K562 (cell line): ENCODE results near the gene DNAJC12. TPM values are rescaled to one million over a fixed set of nuclear protein-coding genes. Genes with fewer than 3 reads are reported as not detected.
A peak's percentile ranks its signal among the peaks of the same experiment; 100 is the strongest.

ENCODE experiments used
- ATAC-seq: fragments of 200-7000 bp; cut with Tn5 transposase; 3 replicates; pipeline ENCODE4 v1.9.1; 2020; ENCODE audit warnings: moderate library complexity
- BruUV-seq: library from RNA; stranded (reverse); fragments of 400-500 nt; replicated peaks from 2 replicates; lab custom pipeline; 2021; lab: Mats Ljungman, UMichigan
- CTCF ChIA-PET: fragments of 300-600 bp; formaldehyde crosslinking; extraction: SDS; loops from one replicate; lab custom pipeline; 2021; ENCODE audit warnings: low intra/inter-chr PET ratio; lab: Yijun Ruan, JAX
- POLR2A ChIA-PET: fragments of 300-600, 350-650 bp; sonication (Branson Sonifier 250); formaldehyde crosslinking; extraction: SDS; loops from one replicate; lab custom pipeline; 2021; ENCODE audit warnings: antibody characterized with exemption, inconsistent platforms; lab: Yijun Ruan, JAX
- DNase-seq, 4 experiments: peaks; one replicate each; pipeline versions ENCODE4 v3.0.0 to v3.0.0-alpha.2; 2011 to 2018; ENCODE audit warnings: low spot score in 3 of 4, mixed read lengths in 3 of 4; ENCODE audit errors: extremely low read depth in 1 of 4
- FAIRE-seq: peaks from 2 replicates; lab custom pipeline; 2011; peaks lifted over from hg19 to GRCh38; lab: Jason Lieb, UNC
- H2AFZ ChIP-seq: 2 replicates; pipeline ENCODE4 v1.6.0; 2011; ENCODE audit warnings: low read depth, low read length, control low read depth, inconsistent platforms
- H3K27ac ChIP-seq: fragments of 200-600 bp; 3 replicates; pipeline ENCODE4 v1.8.0; 2011; ENCODE audit warnings: low read depth, mild to moderate bottlenecking, control low read depth, inconsistent platforms, low read length, moderate library complexity, mixed read lengths; ENCODE audit errors: extremely low read depth
- H3K27me3 ChIP-seq, 2 experiments: fragments of 300-600 bp in 1 of 2; 2 replicates in 1 of 2; 3 replicates in 1 of 2; pipeline versions ENCODE4 v1.6.0 to v1.8.0; 2011; ENCODE audit warnings: inconsistent platforms in 2 of 2, low read length in 2 of 2, mild to moderate bottlenecking in 1 of 2, mixed read lengths in 1 of 2, moderate library complexity in 1 of 2; ENCODE audit not compliant: control insufficient read depth in 2 of 2, insufficient read depth in 2 of 2
- H3K36me3 ChIP-seq: fragments of 300-600 bp; 3 replicates; pipeline ENCODE4 v1.8.0; 2011; ENCODE audit warnings: mild to moderate bottlenecking, low read length, inconsistent platforms; ENCODE audit not compliant: control insufficient read depth, insufficient read depth
- H3K4me1 ChIP-seq, 2 experiments: fragments of 200-600 bp in 1 of 2; replicated peaks in 1 of 2; 2 replicates in 1 of 2; 3 replicates in 1 of 2; pipeline versions ENCODE4 v1.5.1 to v1.8.0; 2011; ENCODE audit warnings: inconsistent platforms in 2 of 2, low read length in 2 of 2, mild to moderate bottlenecking in 1 of 2, mixed read lengths in 1 of 2, moderate library complexity in 1 of 2; ENCODE audit not compliant: control insufficient read depth in 2 of 2, insufficient read depth in 2 of 2
- H3K4me2 ChIP-seq: 2 replicates; pipeline ENCODE4 v1.6.1; 2011; ENCODE audit warnings: low read length, control low read depth, inconsistent platforms, mixed read lengths; ENCODE audit not compliant: insufficient read depth
- H3K4me3 ChIP-seq: fragments of 200-600 bp; sonication (generic), shearing (Covaris generic); 2 replicates; pipeline ENCODE4 v1.5.1; 2016; ENCODE audit warnings: control low read depth, inconsistent platforms
- H3K79me2 ChIP-seq: fragments of 200-600 bp; 3 replicates; pipeline ENCODE4 v1.8.0; 2011; ENCODE audit warnings: low read length, inconsistent platforms; ENCODE audit not compliant: control insufficient read depth, insufficient read depth
- H3K9ac ChIP-seq, 2 experiments: 2 replicates each; pipeline versions ENCODE4 v1.6.0 to v1.6.1; 2011; ENCODE audit warnings: low read depth in 2 of 2, low read length in 2 of 2, control low read depth in 1 of 2, inconsistent platforms in 1 of 2, mild to moderate bottlenecking in 1 of 2, mixed read lengths in 1 of 2; ENCODE audit not compliant: insufficient read depth in 1 of 2
- H3K9me1 ChIP-seq: one replicate; pipeline ENCODE4 v1.6.0; 2011; ENCODE audit warnings: inconsistent platforms, mild to moderate bottlenecking, low read length, moderate library complexity; ENCODE audit not compliant: control insufficient read depth, insufficient read depth
- H3K9me3 ChIP-seq: replicated peaks from 2 replicates; pipeline ENCODE4 v1.5.1; 2011; ENCODE audit warnings: low read depth, low read length, inconsistent platforms; ENCODE audit not compliant: control insufficient read depth, insufficient read depth
- H4K20me1 ChIP-seq: replicated peaks from 2 replicates; pipeline ENCODE4 v1.6.1; 2011; ENCODE audit warnings: low read length, inconsistent platforms, mixed read lengths; ENCODE audit not compliant: control insufficient read depth, insufficient read depth
- CBX1 ChIP-seq: sonication (generic); IDR thresholded peaks from 2 replicates; pipeline ENCODE4 v1.6.1; 2016; ENCODE audit warnings: antibody characterized with exemption, low read depth, mild to moderate bottlenecking
- CBX5 ChIP-seq: IDR thresholded peaks from 2 replicates; pipeline ENCODE4 v1.6.1; 2014; ENCODE audit warnings: low read depth, borderline replicate concordance
- MBD1 ChIP-seq: fragments of 250-450 bp; sonication (Bioruptor Pico); IDR thresholded peaks from 2 replicates; pipeline ENCODE4 v1.8.0; 2022; ENCODE audit warnings: inconsistent platforms
- MYC ChIP-seq, 2 experiments: fragments of 250-450 bp in 1 of 2; sonication (Bioruptor Pico) in 1 of 2; IDR thresholded peaks; 2 replicates each; pipeline versions ENCODE4 v1.5.1 to v1.6.1; 2012 to 2021; ENCODE audit warnings: low read depth in 2 of 2, borderline replicate concordance in 1 of 2, improper control_type of control experiment in 1 of 2, low read length in 1 of 2, mild to moderate bottlenecking in 1 of 2, moderate library complexity in 1 of 2
- PHF8 ChIP-seq: fragments of 200-600 bp; sonication (generic); IDR thresholded peaks from 2 replicates; pipeline ENCODE4 v1.6.1; 2012; ENCODE audit warnings: mixed run types, mild to moderate bottlenecking, inconsistent platforms, low read length, moderate library complexity, borderline replicate concordance
- RREB1 ChIP-seq: fragments of 250-450 bp; sonication (Bioruptor Pico); IDR thresholded peaks from 2 replicates; pipeline ENCODE4 v1.4.0; 2020
- SUPT5H ChIP-seq: fragments of 450-650 bp; IDR thresholded peaks from 2 replicates; pipeline ENCODE4 v1.6.1; 2016
- USF1 ChIP-seq: sonication (generic); formaldehyde crosslinking; IDR thresholded peaks from 2 replicates; pipeline ENCODE4 v1.9.0; 2022; ENCODE audit warnings: mild to moderate bottlenecking, missing genetic modification reagents
- ZBTB33 ChIP-seq: sonication (generic); formaldehyde crosslinking; IDR thresholded peaks from 2 replicates; pipeline ENCODE4 v1.8.1; 2023; ENCODE audit warnings: mild to moderate bottlenecking, missing genetic modification reagents
- ZNF766 ChIP-seq: fragments of 200-800 bp; sonication (Bioruptor generic); conservative IDR thresholded peaks from 2 replicates; pipeline ENCODE4 v1.6.1; 2016; ENCODE audit warnings: missing genetic modification characterization, missing compliant biosample characterization
- WGBS: fragments of 100-300 bp; shearing (Covaris generic); methylation state at CpG from one replicate; pipeline ENCODE4 v1.1.6; 2016; ENCODE audit warnings: low coverage, mixed read lengths; ENCODE audit not compliant: insufficient coverage; ENCODE audit errors: missing lambda C conversion rate; 5-methylcytosine and 5-hydroxymethylcytosine counted together
- in situ Hi-C: fragments of 300-500 bp; cut with MboI; formaldehyde crosslinking; loops from 4 replicates; pipeline ENCODE4 v1.15.0; 2018; ENCODE audit warnings: inconsistent platforms, mixed read lengths
- intact Hi-C: fragments of 100-400 bp; cut with micrococcal nuclease; formaldehyde crosslinking; loops from 2 replicates; pipeline ENCODE4 v1.14.2; 2022
- polyA plus RNA-seq, 8 experiments: library from polyadenylated mRNA; depleted of rRNA in 4 of 8; stranded (reverse) in 5 of 8; unstranded in 3 of 8; fragments of >200 nt; fragmentation: Nextera tagmentation in 2 of 8; fragmentation: Illumina TruSeq in 1 of 8; extraction: Ambion mirVana in 2 of 8; extraction: Trizol in 1 of 8; gene quantifications; 2 replicates each; pipeline versions ENCODE4 v1.2.1 to v1.2.3, GENCODE V29; 2011 to 2014; ENCODE audit warnings: inconsistent platforms in 1 of 8, missing spikeins in 1 of 8
- total RNA-seq, 7 experiments: library from RNA; depleted of rRNA in 6 of 7; stranded (reverse); fragments of >200 nt in 6 of 7; fragmentation: Illumina TruSeq in 2 of 7; extraction: Trizol in 2 of 7; gene quantifications; 2 replicates each; pipeline versions ENCODE4 v1.2.1 to v1.2.3, GENCODE V29; 2011 to 2021; ENCODE audit warnings: low replicate concordance in 1 of 7

Gene DNAJC12
- total and polyA plus RNA-seq, 9 of the 15 experiments (the other 6 are each of a cell fraction or from before 2014, with no cell fraction given) = 7.4 to 95.9 (median 68.5) TPM

- no TSS peak for BruUV-seq
- in situ Hi-C loops = no loop called here
- H2AFZ ChIP-seq = peak overlapping the region; percentile 99
- intact Hi-C loops = no loop called here
- H3K79me2 ChIP-seq = no peaks in the 10 kb centered on the region
- no peaks in the 10 kb centered on the region for H3K27me3 ChIP-seq
- H3K36me3 ChIP-seq = no peaks in the 10 kb centered on the region
- ChIA-PET POLR2A (interaction anchor here (0.9 kb wide), 1 partner anchor 561 kb away, joined by 3 read pairs; no protein-coding TSS in a partner anchor), CTCF (no interaction called here)
- peak overlapping the region; percentile 63; the same call in 2 of the 3 replicates for H3K27ac ChIP-seq
- H3K9me3 ChIP-seq = no peaks in the 10 kb centered on the region
- H3K4me2 ChIP-seq = peak overlapping the region; percentile 87
- peak; percentile 1; the same call in 2 of the 3 replicates for ATAC-seq
- H3K9ac ChIP-seq = peak overlapping the region; percentile 89 to 91
- 56% methylated on average over 21 of the region's 22 CpGs for WGBS
- no peak for FAIRE-seq
- H4K20me1 ChIP-seq = no peaks in the 10 kb centered on the region
- H3K4me1 ChIP-seq = peaks cover 5 to 6% of the 10 kb centered on the region in 2 experiments
- H3K9me1 ChIP-seq = no peaks in the 10 kb centered on the region
- peak overlapping the region; percentile 63 for H3K4me3 ChIP-seq
- peak in 3 of 4 experiments; percentile 21 to 29 (median 28) for DNase-seq
- peak; percentile 8; the same call in 1 of the 2 replicates for TF ChIP-seq CBX1
- 0 out of 2 replicates have a peak, but pooled peaks have one; percentile 11 for TF ChIP-seq ZNF766 (CRISPR knock-in tag)
- peak; percentile 87; the same call in 1 of the 2 replicates for TF ChIP-seq MBD1 (CRISPR knock-in tag)
- TF ChIP-seq MYC (IDR thresholded peaks at IDR 0.05; ENCODE audit: low read depth, low read length) = 0 out of 2 replicates have a peak, but pooled peaks have one; percentile 5
- no peak for TF ChIP-seq MYC (CRISPR knock-in tag; IDR thresholded peaks at IDR 0.05; ENCODE audit: borderline replicate concordance, low read depth)
- TF ChIP-seq USF1 (CRISPR knock-in tag) = no peak
- peak; percentile 97 for TF ChIP-seq ZBTB33 (CRISPR knock-in tag)
- TF ChIP-seq SUPT5H = no peak
- TF ChIP-seq RREB1 (CRISPR knock-in tag) = 0 out of 2 replicates have a peak, but pooled peaks have one; percentile 61
- TF ChIP-seq PHF8 = 0 out of 2 replicates have a peak, but pooled peaks have one; percentile 4
- TF ChIP-seq CBX5 = 0 out of 2 replicates have a peak, but pooled peaks have one; percentile 49
Observed at GRCh38 chr10:67763499-67764011, 74.4 kb downstream of the DNAJC12 start.
